Measurements from ENCODE around the gene ZMYND8.
"Not testable (repeated sequence)": the region's sequence is repeated elsewhere in the genome, so short reads cannot be mapped to it uniquely, and the experiment has no call there.

ZMYND8 gene

DNA sequence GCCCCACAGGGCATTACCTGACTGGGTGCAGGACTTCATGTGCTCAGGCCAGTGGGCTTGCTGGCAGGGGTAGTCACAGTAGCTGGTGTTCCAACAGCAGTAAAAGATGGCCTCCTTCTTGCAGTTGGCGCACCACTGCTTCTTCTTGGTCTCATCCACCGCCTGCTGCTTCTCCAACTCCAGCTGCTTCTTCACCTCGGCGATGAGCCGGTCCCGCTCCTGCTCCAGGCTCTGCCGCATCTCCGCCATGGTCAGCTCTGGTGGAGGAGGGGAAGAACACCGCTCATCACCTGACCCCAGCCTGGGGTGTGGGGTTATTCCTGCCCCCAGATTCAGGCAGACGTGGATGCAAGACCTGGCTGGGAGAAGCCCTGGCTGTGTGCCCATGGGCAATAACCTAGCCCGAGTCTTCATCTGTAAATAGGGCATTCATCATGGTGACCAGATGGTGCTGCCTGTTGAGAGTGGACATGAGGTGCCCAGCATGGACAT lies 132.2 kb downstream of the ZMYND8 start:
- DNase-seq (ENCODE audit: low spot score), result no peak

DNA sequence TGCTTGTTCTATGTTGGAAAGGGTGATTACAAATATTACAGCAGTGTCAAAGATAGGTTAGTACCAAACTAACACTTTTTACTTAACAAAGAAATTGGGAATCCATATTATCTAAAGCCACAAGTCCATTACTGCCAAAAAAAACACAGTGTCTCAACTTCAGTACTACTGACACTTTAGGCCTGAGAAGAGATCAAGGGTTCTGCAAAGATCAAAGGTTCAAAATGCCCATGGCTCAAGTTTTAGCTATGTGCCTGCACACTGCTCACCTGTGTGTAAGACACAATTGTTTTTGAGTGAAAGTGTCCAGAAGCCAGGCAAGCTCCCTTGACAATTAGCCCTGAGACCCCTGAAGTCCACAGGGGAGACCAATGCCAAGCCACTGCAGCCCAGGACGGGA lies 132.6 kb downstream of the ZMYND8 start:
- DNase-seq (ENCODE audit: low spot score), result no peak

DNA sequence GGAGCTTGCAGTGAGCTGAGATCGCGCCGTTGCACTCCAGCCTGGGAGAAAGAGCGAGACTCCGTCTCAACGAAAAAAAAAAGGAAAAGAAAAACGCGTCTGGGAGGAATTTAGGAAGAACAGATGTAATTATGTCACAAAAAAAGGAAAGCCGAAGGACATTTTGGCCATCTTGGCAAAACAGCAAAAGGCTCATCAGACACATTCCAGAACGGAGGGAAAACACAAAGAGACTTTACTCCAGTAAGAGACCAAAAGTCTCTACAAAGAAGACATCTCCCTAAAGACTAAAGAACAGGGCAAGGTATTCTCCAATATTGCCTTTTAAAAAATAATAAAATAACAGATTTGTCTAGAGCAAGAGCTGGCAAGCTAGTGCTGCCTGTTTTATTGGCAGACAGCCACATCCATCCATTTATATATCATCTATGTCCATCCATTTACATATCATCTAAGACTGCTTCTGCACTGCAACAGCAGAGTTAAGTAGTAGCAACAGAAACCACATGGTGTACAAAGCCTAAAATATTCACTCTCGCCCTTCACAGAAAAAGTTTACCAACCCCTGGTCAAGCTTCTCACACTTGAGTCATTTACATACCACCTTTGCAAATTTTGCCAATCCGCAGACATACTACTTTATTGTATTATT lies 133.9 kb downstream of the ZMYND8 start:
- no peak for DNase-seq (ENCODE audit: low spot score)

DNA sequence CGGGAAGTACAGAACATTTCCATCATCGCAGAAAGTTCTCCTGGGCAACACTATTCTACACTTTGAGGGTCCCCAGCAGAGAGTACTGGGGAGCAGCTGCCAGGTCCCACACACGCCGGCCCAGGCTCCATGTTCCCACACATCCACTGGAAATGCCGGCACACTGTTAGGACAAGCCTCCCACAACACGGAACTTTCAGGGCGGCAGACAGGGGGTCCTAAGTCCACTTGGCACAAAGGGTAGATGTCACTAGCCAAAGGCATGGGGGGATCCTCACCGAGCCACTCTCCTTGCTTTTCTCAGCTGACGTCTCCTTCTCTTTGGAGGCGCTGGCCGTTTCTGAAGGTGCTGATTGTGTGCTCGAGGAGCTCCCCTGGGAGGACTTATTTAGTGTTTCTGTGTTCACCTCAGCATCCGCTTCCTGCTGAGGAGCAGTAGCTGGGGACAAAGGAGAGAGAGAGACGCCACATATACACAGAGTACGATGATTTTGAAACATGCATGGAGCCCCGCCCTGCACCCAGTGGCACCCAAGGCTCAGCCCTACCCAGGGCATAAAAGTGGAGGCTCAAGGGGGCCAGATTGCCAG lies 135.4 kb downstream of the ZMYND8 start:
- no peak for DNase-seq (ENCODE audit: low spot score)

DNA sequence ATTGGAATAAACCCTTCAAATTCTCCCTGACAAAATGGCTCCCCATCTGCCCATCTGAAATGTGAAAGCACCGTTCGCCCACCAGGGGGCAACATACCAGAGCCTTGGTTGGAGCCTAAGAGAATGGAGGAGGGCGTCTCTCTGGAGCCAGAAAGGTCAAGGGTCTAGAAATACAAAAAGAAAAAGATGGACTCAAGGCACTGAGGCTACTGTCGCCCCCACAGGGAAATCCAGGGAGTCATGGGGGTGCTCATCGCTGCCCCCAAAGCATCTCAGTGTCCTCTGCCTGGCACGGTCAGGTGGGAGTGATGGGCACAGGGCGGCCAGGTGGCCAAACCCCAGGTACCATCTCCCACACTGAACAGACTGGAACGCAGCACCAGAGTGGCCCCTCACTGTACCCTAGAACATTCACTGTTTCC lies 136.3 kb downstream of the ZMYND8 start:
- peak; percentile 29 for DNase-seq (ENCODE audit: low spot score)

DNA sequence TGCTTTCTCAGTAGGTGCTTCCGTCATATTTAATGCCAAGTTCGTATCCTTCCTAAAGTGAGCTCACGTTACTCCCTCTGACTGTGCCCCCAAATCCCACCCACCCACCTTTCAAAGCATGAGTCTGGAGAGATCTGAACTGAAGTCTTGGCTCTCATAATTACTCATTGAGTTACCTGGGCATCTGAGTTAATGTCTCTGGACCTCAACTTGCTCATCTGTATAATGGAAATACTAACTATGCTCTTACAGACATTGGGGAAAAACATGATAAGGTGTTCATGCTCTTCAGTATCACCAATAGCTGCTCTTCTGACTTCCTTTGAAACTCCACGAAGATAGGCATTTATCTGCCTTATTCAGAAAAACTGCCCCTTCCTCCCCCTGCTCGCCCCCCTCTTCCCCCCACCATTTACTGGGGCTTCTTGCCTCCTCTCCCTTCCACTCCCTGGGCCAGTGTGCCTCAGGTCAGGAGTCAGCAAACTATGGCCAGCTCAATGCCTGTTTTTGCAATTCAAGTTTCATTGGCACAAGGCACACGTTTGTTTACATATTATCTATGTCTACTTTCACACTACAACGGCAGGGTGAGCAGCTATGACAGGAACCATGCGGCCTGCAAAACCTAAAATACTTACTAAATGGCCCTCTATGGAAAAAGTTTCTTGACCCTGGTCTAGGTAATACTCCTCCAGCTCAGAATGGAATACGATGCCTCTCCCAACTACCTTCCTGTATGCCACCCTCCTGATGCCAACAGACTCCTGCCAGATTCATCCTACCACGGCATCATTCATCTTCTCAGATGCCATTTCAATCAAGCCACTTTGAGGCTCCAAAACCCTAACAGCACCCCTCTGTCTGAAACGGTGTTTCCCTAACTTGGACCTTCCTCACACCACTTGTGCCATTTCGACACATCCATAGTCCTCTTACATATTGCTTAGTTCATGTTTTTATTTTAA lies 138.7 kb downstream of the ZMYND8 start:
- no peak for DNase-seq (ENCODE audit: low spot score)

DNA sequence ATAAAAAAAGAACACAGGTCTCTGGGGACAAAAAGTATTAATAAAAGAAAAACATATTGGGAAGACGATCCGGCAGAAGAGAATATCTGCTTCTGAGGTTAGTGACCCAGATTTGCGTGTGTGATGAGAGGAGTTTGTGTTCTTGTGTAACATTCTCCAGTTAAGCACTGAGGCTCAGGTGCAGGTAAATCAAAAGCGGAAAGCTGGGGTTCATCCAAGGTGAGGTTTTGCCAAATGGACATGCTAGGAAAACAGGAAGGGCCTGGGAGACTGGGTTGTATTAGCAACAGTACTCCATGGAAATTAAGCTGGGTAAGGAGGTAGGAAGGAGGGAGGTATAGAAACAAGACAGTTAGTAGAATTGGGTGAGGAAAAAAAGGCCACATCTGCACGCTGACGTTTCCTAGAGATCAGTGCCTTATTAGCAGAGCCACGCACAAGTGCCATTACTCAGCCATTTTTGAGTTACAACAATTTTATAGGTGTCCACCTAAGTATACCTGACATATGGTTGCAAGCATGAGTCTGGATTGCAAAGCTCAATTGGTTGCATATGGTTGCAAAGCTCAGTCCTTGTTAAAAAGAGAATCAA lies 139.6 kb downstream of the ZMYND8 start:
- no peak for DNase-seq (ENCODE audit: low spot score)

DNA sequence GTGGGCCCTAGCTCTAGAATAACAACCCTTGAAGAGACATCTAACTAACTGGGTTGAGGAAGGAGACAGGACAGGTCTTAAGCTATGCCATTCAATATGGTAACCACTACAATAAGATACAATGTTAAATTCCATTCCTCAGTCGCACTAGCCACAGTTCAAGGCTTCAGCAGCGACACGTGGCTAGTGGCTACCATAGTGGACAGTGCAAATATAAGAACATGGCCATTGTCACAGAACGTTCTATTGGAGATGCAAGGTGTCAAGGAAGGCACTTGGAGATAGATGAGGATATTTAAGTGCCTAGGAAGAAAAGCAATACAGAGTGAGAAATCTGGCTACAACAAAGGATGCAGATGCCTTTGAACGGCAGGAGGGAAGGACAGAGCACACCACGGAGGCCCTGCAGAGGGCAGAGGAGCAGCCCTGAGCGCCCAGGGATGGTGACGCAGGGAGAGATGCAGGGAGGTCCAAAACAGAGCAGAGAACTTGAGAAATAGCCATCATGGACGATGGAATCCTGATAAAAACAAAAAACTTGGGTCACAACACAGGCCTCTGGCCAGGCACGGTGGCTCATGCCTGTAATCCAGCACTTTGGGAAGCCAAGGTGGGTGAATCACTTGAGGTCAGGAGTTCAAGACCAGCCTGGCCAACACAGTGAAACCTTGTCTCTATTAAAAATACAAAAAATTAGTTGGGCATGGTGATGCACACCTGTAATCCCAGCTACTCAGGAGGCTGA lies 140.7 kb downstream of the ZMYND8 start:
- DNase-seq (ENCODE audit: low spot score), result no peak

DNA sequence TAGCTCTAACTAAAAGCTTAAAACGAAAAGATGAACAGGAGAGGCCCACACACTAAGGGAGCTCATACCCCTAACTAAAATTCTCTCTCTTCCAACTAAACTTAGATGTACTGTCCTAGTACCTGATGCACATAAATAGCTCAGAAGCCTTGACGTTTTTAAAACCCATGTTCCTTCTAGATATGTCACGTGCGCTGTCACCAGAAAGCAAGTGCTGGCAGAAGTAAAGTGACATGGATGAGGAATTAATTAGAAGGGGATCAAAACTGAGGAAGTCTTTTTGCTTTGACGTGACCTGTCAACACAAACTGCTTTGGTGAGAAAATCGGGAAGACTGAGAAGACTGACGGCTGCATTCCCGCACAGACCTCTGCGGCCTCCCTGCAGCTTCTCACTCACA lies 142.5 kb downstream of the ZMYND8 start:
- DNase-seq (ENCODE audit: low spot score), result no peak

DNA sequence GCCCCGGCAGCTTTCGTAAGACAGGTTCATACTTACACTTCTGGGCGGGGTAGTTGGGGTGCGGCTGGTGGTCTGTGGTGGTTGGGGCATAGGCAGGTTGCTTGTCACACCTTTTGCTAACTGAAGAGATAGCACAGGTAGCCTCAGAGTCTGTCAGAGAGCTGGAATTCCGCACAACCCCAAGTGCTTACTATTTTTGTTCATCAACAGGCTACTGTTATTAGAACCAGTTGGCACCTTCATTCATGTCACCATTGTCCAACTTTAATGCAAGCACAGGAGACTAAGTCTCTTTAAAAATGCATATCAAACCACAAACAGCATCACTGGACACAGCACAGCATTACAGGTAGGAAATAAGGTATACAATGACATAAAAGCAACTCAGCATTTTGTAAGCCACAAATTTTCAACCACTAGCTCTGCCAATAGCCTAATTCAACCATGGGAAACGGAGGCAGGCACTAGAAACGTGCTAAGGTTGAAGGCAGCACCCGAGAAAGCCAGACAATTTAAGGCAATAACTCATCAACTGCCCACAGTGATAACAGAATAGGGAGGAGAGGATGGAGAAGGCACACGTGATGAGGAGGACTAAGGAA lies 143.8 kb downstream of the ZMYND8 start:
- DNase-seq (ENCODE audit: low spot score), result no peak

DNA sequence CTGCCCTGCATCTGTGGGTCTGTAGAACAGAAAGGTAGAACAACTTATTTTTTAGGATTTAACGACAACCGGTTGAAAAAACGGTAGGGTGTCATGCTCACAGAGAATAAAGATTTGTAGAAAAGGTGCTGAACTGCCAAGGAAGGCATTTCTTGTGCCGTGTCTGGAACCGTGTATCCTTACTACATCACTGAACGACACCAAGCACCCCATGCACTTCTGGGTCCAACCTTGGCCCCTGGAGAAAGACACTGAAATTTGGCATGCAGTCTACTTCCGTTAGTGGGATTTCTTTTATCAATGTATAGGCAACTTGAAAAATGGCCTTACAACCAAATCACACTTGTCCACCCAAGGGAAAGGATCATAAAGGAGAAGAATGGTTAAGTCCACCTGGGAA lies 145.5 kb downstream of the ZMYND8 start:
- no peak for DNase-seq (ENCODE audit: low spot score)

DNA sequence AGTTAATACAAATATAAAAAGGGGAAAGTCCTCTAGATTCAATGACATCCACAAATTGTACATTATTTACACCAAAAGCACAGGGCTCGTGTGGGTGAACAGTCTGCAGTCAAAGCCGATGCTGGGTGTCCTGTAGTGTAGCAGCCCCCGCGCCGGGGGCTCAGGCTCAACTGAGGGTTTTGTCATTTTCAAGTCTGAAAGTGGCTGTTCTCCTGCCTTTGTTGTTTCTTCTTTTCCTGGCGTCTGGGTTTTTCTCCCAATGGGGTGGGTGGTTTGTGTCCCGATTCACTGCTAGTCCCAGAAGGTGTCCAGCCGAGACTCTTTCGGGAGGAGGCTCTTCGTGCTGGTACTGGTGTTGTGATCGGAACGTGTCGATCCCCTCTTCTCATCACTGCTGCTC lies 146.0 kb downstream of the ZMYND8 start:
- no peak for DNase-seq (ENCODE audit: low spot score)

DNA sequence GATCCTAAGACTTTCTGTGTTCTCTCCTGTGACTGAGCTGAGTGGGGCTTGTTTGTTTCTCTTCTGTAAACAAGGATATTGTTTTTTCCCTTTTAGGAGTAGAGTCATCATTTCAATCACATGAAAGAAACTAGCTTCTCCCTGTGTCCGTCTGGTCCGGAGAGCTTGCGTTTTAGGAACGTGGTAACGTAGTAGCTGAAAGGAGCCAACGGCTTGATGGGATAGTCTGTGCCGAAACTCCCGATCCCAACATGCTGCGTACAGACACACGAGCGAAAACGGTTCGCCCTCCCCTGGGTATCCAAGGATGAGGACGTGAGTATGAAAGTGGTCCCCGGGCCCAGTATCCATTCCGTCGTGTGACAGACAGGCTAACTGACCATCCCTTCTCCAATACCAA lies 146.5 kb downstream of the ZMYND8 start:
- no peak for DNase-seq (ENCODE audit: low spot score)

DNA sequence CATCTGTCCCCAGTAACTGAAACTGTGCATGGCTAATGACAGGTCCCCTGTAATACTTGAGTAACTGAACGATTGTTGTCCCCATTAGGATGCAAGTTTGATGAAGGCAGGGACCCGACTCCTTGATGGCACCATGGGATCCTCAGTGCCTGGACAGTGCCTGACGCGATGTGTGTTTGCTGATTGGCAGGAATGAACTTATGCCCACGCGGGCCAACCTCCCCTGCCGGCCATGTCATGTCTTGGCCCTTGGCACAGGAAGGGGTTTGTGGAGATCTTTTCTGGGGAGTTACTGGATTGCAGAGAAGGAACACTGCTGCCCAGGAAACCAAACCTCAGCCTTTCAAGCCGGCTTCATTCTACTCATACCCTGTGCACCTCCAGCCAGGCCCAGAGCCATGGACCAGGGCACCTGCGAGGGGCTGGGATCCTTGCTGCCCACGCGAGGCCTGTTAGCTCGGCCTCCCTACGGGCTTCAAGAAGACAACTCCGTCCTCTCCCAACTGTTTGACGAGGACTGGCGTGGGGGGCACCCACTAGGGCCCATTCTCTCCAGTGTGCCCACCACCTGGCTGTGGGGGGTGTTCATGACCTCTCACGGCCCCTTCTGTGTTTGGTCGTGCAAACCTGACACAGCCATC lies 147.8 kb downstream of the ZMYND8 start:
- no peak for DNase-seq (ENCODE audit: low spot score)

DNA sequence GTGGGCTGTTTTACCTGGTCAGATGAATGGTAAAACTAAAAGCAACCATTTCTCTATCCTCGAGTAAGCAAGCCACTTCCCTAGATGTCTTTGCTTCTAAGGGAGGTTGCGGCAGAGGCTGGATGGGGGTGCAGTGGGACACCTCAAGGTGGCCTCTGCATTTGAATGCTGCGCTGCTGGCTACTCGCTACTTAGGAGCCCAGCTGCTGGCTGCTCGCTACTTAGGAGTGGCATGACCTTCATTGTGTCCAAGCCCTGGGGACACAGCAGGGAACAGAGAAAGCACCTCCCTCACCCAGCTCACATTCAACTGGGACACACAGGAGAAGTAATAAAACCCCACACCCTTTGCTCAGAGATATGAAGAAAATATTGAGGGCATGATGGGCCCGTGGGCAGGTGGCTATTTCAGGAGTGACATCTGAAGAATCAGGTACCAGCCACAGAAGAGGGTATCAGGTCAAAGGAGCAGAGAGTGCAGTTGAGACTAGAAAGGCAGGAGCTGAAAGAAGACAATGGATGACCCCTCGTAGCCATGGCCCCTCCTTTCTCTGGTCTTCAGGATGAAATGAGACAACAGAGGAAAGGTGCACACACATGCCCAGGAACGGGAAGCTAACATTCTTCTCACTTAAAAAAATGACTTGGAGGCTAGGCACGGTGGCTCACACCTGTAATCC lies 149.4 kb downstream of the ZMYND8 start:
- DNase-seq (ENCODE audit: low spot score), result no peak

DNA sequence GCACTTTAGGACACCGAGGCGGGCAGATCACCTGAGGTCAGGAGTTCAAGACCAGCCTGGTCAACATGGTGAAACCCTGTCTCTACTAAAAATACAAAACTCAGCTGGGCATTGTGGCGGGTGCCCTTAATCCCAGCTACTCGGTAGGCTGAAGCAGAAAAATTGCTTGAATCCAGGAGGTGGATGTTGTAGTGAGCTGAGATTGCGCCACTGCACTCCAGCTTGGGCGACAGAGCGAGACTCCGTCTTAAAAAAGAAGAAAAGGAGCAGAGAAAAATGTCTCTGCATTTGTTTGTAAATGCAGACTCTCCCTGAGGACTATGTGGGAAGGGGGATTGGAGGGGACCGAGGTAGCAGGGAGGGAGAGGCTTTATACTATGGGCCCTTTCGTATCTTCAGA lies 149.9 kb downstream of the ZMYND8 start:
- DNase-seq (ENCODE audit: low spot score), result not testable (repeated sequence)

DNA sequence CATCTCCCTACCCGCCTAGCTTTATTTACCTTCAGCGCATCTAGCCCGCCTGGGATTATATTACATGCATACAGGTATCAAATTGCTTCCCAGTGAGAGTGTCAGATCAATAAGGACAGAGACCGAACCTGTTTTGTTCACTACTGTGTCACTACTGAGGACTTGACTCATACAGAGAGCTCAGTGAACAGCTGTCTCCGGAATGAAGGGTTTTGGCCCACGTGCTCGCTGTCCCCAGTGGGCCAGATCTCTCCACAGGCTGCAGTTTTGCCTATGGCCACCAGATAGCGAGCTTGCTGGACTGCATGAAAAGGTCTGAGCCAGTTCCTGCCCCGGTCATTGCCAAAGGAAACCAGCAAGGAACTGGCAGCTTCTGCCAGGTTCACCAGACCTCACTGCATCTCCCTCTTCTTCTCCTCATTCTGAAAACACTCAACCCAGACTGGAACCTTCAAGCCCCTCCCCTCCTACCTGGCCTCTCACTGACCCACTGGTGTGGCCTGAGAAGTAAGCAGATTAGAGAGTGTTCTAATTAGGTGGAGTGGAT lies 150.8 kb downstream of the ZMYND8 start:
- DNase-seq (ENCODE audit: low spot score), result peak; percentile 83

DNA sequence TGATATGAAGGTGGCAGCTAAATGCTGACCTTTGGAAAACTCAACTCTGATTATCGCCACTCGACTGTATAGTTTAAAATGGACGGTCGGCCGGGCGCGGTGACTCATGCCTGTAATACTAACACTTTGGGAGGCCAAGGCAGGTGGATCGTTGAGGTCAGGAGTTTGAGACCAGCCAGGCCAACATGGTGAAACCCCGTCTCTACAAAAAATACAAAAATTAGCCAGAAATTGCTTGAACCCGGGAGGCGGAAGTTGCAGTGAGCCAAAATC lies 151.7 kb downstream of the ZMYND8 start:
- DNase-seq (ENCODE audit: low spot score), result not testable (repeated sequence)

DNA sequence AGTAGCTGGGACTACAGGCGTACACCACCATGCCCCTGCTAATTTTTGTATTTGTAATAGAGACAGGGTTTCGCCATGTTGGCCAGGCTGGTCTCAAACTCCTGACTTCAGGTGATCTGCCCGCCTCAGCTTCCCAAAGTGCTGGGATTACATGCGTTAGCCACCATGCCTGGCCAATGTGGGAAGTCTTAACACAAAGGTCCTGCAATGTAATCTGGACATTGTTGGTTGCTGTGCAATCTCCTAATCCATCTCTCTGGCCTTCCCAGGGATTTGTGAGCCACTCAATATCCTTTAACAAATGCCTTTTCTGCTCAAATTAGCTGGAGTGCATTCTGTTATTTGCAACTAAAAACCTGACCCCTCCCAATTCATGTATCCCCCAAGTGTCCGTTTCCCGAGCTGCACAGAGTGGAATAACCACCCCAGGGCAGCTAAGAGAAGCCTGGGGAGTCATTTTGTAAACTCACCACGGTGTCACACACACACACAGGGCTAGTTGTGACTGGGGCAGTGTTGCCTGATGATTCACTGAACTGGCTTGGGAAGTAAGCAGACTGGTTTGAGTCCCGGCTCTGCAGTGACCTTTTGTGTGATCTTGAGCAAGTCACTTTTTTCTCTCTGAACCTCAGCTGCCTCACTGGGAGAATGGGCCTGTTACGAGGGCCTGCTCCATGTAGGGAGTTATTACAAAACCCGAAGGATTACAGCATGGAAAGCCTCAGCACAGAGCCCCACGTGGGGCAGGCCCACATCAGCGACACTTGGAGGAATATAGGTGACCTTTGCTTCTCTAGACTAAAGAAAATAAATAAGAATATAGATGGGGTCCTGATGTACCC lies 152.3 kb downstream of the ZMYND8 start:
- DNase-seq (ENCODE audit: low spot score), result peak; percentile 84

Data from kidney tubule cell (primary cell).